ENCODE measurements around the gene USP54. TPM values are rescaled to one million over a fixed set of nuclear protein-coding genes. Genes with fewer than 3 reads are reported as not detected.

USP54 gene
- total RNA-seq, 1 experiment from 2014 or later, result 32.8 TPM

DNA sequence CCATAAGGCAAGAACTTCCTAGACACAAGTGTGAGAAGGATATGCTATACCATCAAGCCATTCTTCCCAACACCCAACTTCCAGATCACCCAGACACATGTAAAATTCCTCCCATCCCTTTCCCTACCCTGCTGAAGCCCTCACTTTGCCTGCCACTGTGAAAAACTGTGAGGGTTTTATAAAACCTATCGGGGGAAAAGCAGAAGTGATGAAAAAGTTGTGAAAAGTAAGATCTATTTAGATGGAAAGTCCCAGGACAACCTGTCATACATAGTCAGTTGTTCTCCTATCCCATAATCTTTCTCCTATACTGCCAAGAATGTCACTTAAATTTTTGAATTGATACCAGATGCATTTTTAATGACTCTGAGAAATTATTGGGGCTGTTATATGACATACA lies 56.3 kb downstream of the USP54 start:
- in situ Hi-C loops (cut with HindIII; ENCODE audit: low pct_unique_long_range_greater_than_20kb, low sequenced_read_pairs) (no loop called here), intact Hi-C loops (cut with micrococcal nuclease; ENCODE audit: unreplicated experiment) (no loop called here)
- CTCF ChIA-PET, result no interaction called here

DNA sequence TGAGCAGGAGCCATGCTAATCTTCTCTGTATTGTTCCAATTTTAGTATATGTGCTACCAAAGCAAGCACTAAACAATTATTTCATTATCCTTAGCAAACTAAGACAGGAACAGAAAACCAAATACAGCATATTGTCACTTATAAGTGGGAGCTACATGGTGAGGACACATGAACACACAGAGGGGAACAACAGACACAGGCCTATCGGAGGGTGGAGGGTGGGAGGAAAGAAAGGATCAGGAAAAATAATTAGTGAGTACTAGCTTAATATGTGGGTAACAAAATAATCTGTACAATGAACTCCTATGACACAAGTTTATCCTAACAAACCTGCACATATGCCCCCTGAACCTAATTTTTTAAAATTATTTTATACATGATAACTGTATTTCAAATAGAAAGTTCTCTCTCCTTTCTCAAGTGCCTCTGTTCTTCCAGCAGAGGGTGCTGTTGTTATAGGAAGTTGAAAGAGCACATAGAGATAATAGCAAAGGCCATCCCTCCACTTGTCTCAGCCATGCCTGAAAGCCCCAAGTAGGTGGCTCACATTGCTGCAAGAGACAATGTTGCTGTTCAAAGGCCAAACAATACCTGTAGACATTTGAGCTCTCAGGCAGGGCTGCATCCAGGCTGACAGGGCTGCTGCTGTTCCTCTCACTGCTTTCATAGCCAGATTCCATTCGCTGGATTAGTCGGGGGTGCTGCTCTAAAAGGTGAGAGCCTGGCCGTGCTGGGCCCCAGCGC lies 61.9 kb downstream of the USP54 start:
- no peaks in the 10 kb centered on the region for H3K9me3 ChIP-seq (ENCODE audit: control insufficient read depth, insufficient read depth, low read depth, low read length)
- H3K36me3 ChIP-seq (ENCODE audit: control insufficient read depth, insufficient read depth, low read length), result no peaks in the 10 kb centered on the region
- DNase-seq (ENCODE audit: low read depth, low spot score), result peak; percentile 48
- ATAC-seq, result peak; percentile 98
- no peak for TF ChIP-seq TCF7L2 (IDR thresholded peaks at IDR 0.05; ENCODE audit: low read depth, low read length)
- TF ChIP-seq, protein P1, sequence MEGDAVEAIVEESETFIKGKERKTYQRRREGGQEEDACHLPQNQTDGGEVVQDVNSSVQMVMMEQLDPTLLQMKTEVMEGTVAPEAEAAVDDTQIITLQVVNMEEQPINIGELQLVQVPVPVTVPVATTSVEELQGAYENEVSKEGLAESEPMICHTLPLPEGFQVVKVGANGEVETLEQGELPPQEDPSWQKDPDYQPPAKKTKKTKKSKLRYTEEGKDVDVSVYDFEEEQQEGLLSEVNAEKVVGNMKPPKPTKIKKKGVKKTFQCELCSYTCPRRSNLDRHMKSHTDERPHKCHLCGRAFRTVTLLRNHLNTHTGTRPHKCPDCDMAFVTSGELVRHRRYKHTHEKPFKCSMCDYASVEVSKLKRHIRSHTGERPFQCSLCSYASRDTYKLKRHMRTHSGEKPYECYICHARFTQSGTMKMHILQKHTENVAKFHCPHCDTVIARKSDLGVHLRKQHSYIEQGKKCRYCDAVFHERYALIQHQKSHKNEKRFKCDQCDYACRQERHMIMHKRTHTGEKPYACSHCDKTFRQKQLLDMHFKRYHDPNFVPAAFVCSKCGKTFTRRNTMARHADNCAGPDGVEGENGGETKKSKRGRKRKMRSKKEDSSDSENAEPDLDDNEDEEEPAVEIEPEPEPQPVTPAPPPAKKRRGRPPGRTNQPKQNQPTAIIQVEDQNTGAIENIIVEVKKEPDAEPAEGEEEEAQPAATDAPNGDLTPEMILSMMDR (IDR thresholded peaks at IDR 0.05), result peak; percentile 87
- H3K4me3 ChIP-seq (ENCODE audit: low read depth in 2 of 2, low read length in 2 of 2), result no peak overlapping the region
- no peaks in the 10 kb centered on the region for H3K4me1 ChIP-seq (ENCODE audit: control insufficient read depth, insufficient read depth, low read length)
- ChIA-PET POLR2A (interaction anchor here (0.7 kb wide), 1 partner anchor 114 kb away, joined by 8 read pairs; no protein-coding TSS in a partner anchor), CTCF (interaction anchor here (0.6 to 1.8 kb wide), 3 partner anchors 22 to 115 kb away, joined by 3 to 23 read pairs (median 3); no protein-coding TSS in a partner anchor)
- H3K27ac ChIP-seq (ENCODE audit: low read length), result no peak overlapping the region
- in situ Hi-C loops (cut with HindIII; ENCODE audit: low pct_unique_long_range_greater_than_20kb, low sequenced_read_pairs), result no loop called here
- BruUV-seq (replicated peaks), result no TSS peak
- no peaks in the 10 kb centered on the region for H3K27me3 ChIP-seq (ENCODE audit: control insufficient read depth, insufficient read depth, low read length)
- intact Hi-C loops (cut with micrococcal nuclease; ENCODE audit: unreplicated experiment), result loop anchor here (1.0 to 5.0 kb wide), 2 partner anchors 98 to 115 kb away; no protein-coding TSS in a partner anchor

More for the DNA sequence above, 56.3 kb downstream of the USP54 start:
- DNase-seq (ENCODE audit: low read depth, low spot score), result no peak
- Histone ChIP-seq H3K9me3 (ENCODE audit: control insufficient read depth, insufficient read depth, low read depth, low read length) (no peaks in the 10 kb centered on the region), H3K27me3 (ENCODE audit: control insufficient read depth, insufficient read depth, low read length) (no peaks in the 10 kb centered on the region), H3K4me1 (ENCODE audit: control insufficient read depth, insufficient read depth, low read length) (no peaks in the 10 kb centered on the region), H3K4me3 (ENCODE audit: low read depth in 2 of 2, low read length in 2 of 2) (no peak overlapping the region), H3K36me3 (ENCODE audit: control insufficient read depth, insufficient read depth, low read length) (no peaks in the 10 kb centered on the region), H3K27ac (ENCODE audit: low read length) (no peak overlapping the region)
- BruUV-seq (replicated peaks), result no TSS peak
- TF ChIP-seq SIN3A (IDR thresholded peaks at IDR 0.05; ENCODE audit: borderline replicate concordance, insufficient read depth, low read depth, low read length), result no peak
- TF ChIP-seq, protein P2, sequence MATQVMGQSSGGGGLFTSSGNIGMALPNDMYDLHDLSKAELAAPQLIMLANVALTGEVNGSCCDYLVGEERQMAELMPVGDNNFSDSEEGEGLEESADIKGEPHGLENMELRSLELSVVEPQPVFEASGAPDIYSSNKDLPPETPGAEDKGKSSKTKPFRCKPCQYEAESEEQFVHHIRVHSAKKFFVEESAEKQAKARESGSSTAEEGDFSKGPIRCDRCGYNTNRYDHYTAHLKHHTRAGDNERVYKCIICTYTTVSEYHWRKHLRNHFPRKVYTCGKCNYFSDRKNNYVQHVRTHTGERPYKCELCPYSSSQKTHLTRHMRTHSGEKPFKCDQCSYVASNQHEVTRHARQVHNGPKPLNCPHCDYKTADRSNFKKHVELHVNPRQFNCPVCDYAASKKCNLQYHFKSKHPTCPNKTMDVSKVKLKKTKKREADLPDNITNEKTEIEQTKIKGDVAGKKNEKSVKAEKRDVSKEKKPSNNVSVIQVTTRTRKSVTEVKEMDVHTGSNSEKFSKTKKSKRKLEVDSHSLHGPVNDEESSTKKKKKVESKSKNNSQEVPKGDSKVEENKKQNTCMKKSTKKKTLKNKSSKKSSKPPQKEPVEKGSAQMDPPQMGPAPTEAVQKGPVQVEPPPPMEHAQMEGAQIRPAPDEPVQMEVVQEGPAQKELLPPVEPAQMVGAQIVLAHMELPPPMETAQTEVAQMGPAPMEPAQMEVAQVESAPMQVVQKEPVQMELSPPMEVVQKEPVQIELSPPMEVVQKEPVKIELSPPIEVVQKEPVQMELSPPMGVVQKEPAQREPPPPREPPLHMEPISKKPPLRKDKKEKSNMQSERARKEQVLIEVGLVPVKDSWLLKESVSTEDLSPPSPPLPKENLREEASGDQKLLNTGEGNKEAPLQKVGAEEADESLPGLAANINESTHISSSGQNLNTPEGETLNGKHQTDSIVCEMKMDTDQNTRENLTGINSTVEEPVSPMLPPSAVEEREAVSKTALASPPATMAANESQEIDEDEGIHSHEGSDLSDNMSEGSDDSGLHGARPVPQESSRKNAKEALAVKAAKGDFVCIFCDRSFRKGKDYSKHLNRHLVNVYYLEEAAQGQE (IDR thresholded peaks at IDR 0.05; ENCODE audit: insufficient read depth in 1 of 2, low read depth in 2 of 2, low read length in 1 of 2), result no peak
- no peak for TF ChIP-seq TCF7L2 (IDR thresholded peaks at IDR 0.05; ENCODE audit: low read depth, low read length)
- TF ChIP-seq, protein P1 (IDR thresholded peaks at IDR 0.05), result no peak
- TF ChIP-seq POLR2AphosphoS5 (IDR thresholded peaks at IDR 0.05; ENCODE audit: low read depth, low read length), result no peak
- no peak for ATAC-seq
- POLR2A ChIA-PET, result no interaction called here
